GM19025 (cell line): ENCODE measurements around the gene GPX6.
"Not testable (repeated sequence)": the region's sequence is repeated elsewhere in the genome, so short reads cannot be mapped to it uniquely, and the experiment has no call there.

ENCODE experiments used
- ATAC-seq: cut with Tn5 transposase; IDR thresholded peaks from one replicate; pipeline ENCODE4 v1.9.1; 2021; ENCODE audit warnings: mild to moderate bottlenecking, low read depth, moderate library complexity; ENCODE audit not compliant: unreplicated experiment

Gene GPX6

DNA sequence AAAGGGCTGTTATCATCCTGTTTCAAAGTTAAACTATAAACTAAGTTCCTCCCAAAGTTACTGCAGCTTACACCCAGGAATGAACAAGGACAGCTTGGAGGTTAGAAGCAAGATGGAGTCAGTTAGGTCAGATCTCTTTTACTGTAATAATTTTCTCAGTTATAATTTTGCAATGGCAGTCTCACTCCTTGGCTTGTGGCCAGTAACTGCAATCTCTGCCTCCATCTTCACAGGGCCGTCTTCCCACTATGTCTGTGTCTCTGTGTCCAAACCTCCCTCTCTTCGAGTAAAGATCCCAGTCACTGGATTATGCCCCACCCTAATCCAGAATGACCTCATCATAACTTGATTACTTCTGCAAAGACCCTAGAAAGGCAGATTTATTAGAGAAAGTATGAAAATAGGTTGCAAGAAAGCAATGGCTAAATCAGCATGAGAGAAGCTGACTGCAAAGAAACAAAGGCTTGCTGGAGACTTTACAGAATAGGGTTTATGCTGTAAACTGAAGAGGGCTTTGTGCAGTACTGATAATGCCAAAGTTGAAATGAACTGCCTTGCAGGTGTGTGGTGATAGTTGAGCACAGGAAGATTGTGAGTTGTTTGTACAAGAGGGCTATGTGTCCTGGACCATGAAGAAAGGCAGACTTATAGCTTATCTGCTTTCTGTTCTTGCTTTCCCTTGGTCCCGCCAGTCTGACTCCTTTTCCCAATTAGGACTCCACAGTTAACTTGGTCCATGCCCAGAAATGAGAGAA, 28.4 kb downstream of the GPX6 start:
- no peak for ATAC-seq

DNA sequence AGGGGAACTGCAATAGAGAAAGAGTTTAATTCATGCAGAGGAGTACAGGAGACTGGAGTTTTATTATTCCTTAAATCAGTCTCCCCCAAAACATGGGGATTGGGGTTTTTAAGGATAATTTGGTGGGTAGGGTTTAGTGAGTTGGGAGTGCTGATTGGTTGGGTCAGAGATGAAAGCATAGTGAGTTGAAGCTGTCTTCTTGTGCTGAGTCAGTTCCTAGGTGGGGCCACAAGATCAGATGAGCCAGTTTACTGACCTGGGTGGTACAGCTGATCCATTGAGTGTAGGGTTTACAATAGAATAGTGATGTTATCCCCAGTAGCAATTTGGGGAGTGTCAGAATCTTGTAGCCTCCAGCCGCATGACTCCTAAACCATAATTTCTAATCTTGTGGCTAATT, 29.1 kb downstream of the GPX6 start:
- no peak for ATAC-seq

DNA sequence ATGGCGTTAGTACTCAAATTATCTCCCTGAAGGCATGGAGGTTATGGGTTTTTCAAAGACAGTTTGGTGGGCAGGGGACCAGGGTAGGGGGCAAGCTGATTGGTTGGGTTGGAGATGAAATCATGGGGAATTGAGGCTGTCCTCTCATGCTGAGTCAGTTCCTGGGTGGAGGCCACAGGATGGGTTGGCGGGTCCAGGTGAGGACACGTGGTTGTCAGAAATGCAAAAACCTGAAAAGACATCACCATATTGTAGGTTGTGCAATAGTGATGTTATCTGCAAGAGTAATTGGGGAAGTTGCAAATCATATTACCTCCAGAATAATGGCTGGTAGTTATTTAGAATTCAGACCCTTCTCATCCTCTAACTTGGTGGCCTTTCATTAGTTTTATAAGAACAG, 30.1 kb downstream of the GPX6 start:
- no peak for ATAC-seq

DNA sequence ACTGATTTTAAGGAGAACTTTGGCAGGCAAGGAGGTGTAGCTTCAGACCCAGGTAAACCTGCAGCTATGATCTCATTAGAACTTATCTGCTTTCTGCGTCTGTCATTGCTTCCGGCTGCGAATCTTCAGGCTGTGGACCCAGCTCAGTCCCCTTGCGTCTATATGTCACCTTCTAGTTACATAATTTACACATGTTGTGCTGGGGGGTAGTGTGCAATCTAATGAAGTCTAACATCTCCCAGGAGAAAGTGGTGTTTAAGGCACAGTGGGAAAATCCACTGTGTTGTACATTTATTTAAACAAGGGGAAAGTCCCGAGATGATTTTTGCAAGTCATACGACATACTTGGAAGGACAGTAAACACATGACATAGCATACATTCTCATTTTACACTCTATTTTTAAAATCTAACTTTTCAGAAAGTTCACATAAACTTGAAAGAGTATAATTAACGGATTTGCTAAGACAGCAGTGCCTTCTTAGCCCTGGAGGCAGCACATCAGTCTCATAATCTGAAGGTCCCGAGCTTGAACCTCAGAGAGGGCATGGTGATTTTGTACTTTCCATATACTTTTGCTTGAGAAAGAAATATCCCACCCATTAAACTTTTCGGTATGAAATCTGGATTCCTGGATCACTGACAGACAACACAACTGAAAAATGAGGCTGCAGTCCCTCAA, 35.2 kb downstream of the GPX6 start:
- no peak for ATAC-seq

DNA sequence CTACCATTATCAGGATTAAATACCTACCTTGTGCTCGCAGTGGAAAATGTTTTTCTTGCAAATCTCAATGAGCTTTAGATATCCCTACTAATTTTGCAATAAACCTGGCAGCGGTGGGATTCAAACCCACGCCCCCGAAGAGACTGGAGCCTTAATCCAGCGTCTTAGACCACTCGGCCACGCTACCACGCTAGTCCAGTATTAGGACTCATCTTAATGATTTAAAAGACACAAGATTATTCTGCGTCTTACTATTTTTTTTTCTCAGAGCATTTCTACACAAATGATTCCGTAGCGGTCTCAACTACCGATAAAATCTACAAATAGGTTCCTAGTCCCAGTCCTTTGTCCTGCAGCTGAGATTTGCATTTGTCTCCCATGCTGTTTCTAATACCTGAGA, 37.1 kb downstream of the GPX6 start:
- no peak for ATAC-seq

DNA sequence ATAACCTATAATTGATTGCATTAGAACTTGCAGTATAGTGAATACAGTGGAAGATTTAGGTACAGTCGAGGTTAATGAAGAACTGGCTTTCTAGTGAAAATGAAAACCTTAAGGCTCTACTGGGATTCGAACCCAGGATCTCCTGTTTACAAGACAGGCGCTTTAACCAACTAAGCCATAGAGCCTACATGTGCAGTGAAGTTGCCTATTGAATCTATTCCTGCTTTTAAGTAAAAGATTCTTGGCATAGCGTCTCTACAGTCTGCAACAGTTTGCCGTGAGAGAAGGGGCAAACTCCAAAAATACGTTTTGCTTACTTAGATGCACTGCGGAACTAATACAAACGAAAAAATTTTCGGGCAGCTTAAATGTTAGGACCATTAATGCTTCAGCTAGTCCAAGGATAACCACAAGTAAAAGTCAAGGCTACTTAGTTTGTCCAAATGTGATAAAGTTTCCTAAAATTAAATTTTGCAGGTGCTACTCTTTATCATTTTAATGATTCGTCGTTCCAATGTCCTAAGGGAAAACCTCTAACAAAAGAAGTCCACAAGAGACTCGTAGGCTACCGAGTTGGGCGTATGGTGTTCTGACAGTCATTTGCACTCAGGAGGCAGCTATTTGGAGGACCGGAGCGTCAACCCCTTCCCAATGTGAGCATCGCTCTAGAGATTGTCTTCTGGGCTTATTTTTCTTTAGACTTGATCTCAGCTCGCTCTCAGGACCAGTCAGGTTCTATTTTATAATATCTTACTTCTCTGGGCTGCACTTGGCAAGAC, 41.0 kb downstream of the GPX6 start:
- no peak for ATAC-seq

DNA sequence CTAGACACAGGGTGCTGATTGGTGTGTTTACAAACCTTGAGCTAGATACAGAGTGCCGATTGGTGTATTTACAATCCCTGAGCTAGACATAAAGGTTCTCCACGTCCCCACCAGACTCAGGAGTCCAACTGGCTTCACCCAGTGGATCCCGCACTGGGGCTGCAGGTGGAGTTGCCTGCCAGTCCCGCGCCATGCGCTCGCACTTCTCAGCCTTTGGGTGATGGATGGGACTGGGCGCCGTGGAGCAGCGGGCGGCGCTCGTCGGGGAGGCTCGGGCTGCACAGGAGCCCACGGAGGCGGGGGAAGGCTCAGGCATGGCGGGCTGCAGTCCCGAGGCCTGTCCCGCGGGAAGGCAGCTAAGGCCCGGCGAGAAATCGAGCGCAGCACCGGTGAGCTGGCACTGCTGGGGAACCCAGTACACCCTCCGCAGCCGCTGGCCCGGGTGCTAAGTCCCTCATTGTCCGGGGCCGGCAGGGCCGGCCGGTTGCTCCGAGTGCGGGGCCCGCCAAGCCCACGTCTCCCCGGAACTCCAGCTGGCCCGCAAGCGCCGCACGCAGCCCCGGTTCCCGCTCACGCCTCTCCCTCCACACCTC, 46.3 kb downstream of the GPX6 start:
- ATAC-seq = not testable (repeated sequence)

DNA sequence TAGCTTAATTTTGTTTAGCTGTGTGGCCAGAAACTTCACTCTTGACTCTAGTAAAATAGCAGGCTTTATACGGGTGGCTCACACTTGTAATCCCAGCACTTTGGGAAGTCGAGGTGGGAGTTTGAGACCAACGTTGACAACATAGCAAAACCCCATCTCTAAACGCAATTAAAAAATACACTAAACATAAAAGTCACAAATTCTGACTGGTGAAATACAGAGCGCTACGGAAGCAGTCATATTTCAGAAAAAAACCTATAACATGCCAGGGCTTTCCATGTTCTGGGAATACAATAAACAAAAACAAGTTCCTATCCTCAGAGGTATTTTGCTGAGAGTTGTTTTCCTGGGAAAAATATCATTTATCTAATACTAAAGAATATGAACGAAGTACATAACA, 47.5 kb downstream of the GPX6 start:
- ATAC-seq = no peak

DNA sequence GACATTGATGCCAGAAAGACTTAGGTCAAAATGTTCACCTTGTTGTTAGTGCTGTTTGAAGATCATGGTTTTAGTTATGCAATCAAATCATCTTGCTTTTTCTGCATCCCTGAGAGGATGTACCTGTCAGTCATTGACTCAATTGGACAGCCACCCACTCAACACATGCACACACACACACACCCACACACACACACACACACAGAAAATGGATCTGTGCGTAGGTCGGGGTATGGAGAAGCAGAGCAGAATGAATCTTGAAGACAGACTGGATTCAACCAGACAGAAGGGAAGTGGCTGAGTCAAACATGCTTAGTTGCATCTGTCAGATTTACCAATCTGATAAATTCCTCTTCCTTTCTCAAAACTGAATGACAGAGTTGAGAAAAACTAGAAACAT, 53.2 kb downstream of the GPX6 start:
- ATAC-seq = no peak

DNA sequence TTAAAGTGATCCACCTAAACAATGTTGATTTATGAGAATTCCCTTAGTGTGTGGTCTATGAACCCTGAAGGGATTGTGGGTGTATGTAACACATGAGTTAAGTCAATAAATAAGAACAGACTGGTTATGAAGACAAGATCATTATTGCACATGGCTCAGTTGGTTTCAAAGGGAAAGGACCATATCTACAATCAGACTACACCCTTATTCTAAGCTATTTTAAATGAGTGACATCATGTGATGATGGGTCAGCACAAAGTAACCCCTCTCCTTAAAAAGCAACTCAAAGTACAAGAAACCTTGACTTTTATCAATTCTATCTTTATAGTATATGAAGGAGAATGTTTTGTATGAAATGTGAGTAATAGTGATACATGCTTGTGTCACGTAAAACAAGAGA, 57.0 kb downstream of the GPX6 start:
- no peak for ATAC-seq
